ENCODE measurements around the gene SRD5A2. TPM values are rescaled to one million over a fixed set of nuclear protein-coding genes. Genes with fewer than 3 reads are reported as not detected.

The SRD5A2 gene
- under 1 TPM in 2 of 9 donors, not detected in 7; 0.14 to 0.17 TPM for total RNA-seq
- under 1 TPM in 2 of 3 donors, not detected in 1; 0.03 to 0.08 TPM for polyA plus RNA-seq
- long read RNA-seq, donor 1, result 0 reads
- long read RNA-seq, donor 2, result 0 reads
- long read RNA-seq, donor 3, result 0 reads
- long read RNA-seq, donor 4, result 0 reads
- long read RNA-seq, donor 5, result 0 reads
- long read RNA-seq, donor 6, result 0 reads
- long read RNA-seq, donor 7, result 0 reads
- long read RNA-seq, donor 8, result 0 reads
- long read RNA-seq, donor 9, result 0 reads
- long read RNA-seq, donor 10, result 0 reads

- no peak within 1 kb of the TSS for H3K27ac ChIP-seq
- intact Hi-C loops (cut with DNase I), result no loop called here
- peaks cover 27% of the 10 kb centered on the region for H3K27me3 ChIP-seq
- H3K4me1 ChIP-seq (replicated peaks in 1 of 2), result no peaks in the 10 kb centered on the region
- no peak within 1 kb of the TSS for H3K4me3 ChIP-seq
- WGBS, 4 donors, result 1 to 5% (median 3%) methylated on average over 20 to 76 of the region's 76 CpGs
- no peaks in the 10 kb centered on the region for H3K36me3 ChIP-seq (replicated peaks in 1 of 2)
- no peak for DNase-seq
- TF ChIP-seq POLR2A (IDR thresholded peaks at IDR 0.05) (no peak), CTCF (IDR thresholded peaks at IDR 0.05) (no peak)
- H3K9me3 ChIP-seq (replicated peaks in 1 of 3), result no peaks in the 10 kb centered on the region
Measured at GRCh38 chr2:31580321-31581117, at the start of gene SRD5A2. Gene SRD5A2, minus strand, starts transcription at chr2:31580938. Its CDS starts 38 bp downstream, at chr2:31580900.

GRCh38 chr2:31606509-31606908, 25.8 kb upstream of the SRD5A2 start:
- no peak overlapping the region for H3K27ac ChIP-seq
- WGBS, 4 donors, result 72 to 83% (median 80%) methylated on average over 3 of the region's 3 CpGs
- intact Hi-C loops (cut with DNase I), result no loop called here
- no peaks in the 10 kb centered on the region for H3K36me3 ChIP-seq (replicated peaks in 1 of 2)
- no peak for DNase-seq
- H3K9me3 ChIP-seq (replicated peaks in 1 of 3), result no peaks in the 10 kb centered on the region
- H3K4me3 ChIP-seq, result no peak overlapping the region
- no peaks in the 10 kb centered on the region for H3K4me1 ChIP-seq (replicated peaks in 1 of 2)
- H3K27me3 ChIP-seq, result no peaks in the 10 kb centered on the region
- TF ChIP-seq CTCF (IDR thresholded peaks at IDR 0.05) (no peak), POLR2A (IDR thresholded peaks at IDR 0.05) (no peak)

GRCh38 chr2:31598694-31599093, 18.0 kb upstream of the SRD5A2 start:
- intact Hi-C loops (cut with DNase I), result no loop called here
- H3K9me3 ChIP-seq (replicated peaks in 1 of 3), result no peaks in the 10 kb centered on the region
- DNase-seq, result no peak
- no peaks in the 10 kb centered on the region for H3K27me3 ChIP-seq
- TF ChIP-seq POLR2A (IDR thresholded peaks at IDR 0.05), result no peak
- no peak for TF ChIP-seq CTCF (IDR thresholded peaks at IDR 0.05)
- H3K4me1 ChIP-seq (replicated peaks in 1 of 2), result no peaks in the 10 kb centered on the region
- H3K27ac ChIP-seq, result no peak overlapping the region
- H3K4me3 ChIP-seq, result no peak overlapping the region
- H3K36me3 ChIP-seq (replicated peaks in 1 of 2), result no peaks in the 10 kb centered on the region

GRCh38 chr2:31586230-31586629, 5.5 kb upstream of the SRD5A2 start:
- no peaks in the 10 kb centered on the region for H3K4me1 ChIP-seq (replicated peaks in 1 of 2)
- no peaks in the 10 kb centered on the region for H3K9me3 ChIP-seq (replicated peaks in 1 of 3)
- intact Hi-C loops (cut with DNase I), result no loop called here
- H3K27me3 ChIP-seq, result peaks cover 14% of the 10 kb centered on the region
- H3K4me3 ChIP-seq, result no peak overlapping the region
- no peak overlapping the region for H3K27ac ChIP-seq
- H3K36me3 ChIP-seq (replicated peaks in 1 of 2), result no peaks in the 10 kb centered on the region
- TF ChIP-seq CTCF (IDR thresholded peaks at IDR 0.05), result no peak
- TF ChIP-seq POLR2A (IDR thresholded peaks at IDR 0.05), result no peak
- no peak for DNase-seq

Measured in adrenal gland (tissue), 19 donors.